Left ventricle myocardium inferior (tissue), 1 donor: ENCODE data around the gene CAMK4. TPM values are rescaled to one million over a fixed set of nuclear protein-coding genes. Genes with fewer than 3 reads are reported as not detected.

ENCODE experiments used
- DNase-seq: peaks from one replicate; pipeline ENCODE4 v3.0.0-alpha.2; 2020
- H3K27ac ChIP-seq: fragments of 200-600 bp; replicated peaks from 2 replicates; pipeline ENCODE4 v1.8.0; 2021
- H3K27me3 ChIP-seq: fragments of 200-600 bp; 2 replicates; pipeline ENCODE4 v1.8.0; 2021; ENCODE audit warnings: low read depth
- H3K36me3 ChIP-seq: fragments of 200-600 bp; 2 replicates; pipeline ENCODE4 v1.8.0; 2021
- H3K4me1 ChIP-seq: fragments of 200-600 bp; 2 replicates; pipeline ENCODE4 v1.8.0; 2021
- H3K4me3 ChIP-seq: fragments of 200-600 bp; 2 replicates; pipeline ENCODE4 v1.8.0; 2021; ENCODE audit warnings: mild to moderate bottlenecking, moderate library complexity
- H3K9me3 ChIP-seq: fragments of 200-600 bp; replicated peaks from 2 replicates; pipeline ENCODE4 v1.8.0; 2021
- CTCF ChIP-seq: fragments of 200-600 bp; IDR thresholded peaks from 2 replicates; pipeline ENCODE4 v1.8.0; 2021; ENCODE audit warnings: antibody characterized with exemption, mild to moderate bottlenecking, borderline replicate concordance
- intact Hi-C: fragments of 100-400 bp; cut with micrococcal nuclease; formaldehyde crosslinking; loops from one replicate; pipeline ENCODE4 v1.11.0; 2022
- total RNA-seq: library from RNA; stranded (reverse); fragmentation: NEBNext Ultra II Directional; extraction: Animal tissue kit (Norgen Biotek cat#: 25700); gene quantifications from one replicate; pipeline ENCODE4 v1.2.1, GENCODE V29; 2021
- donor health status: DM: no; HTN: yes; CAD: no; lungs with severe emphysema.

Gene CAMK4
- total RNA-seq, 1 donor from 2014 or later = 0.36 TPM

GRCh38 chr5:111238431-111239225, 14.4 kb downstream of the CAMK4 start:
- intact Hi-C loops = no loop called here

GRCh38 chr5:111241696-111242095, 17.5 kb downstream of the CAMK4 start:
- H3K36me3 ChIP-seq = no peaks in the 10 kb centered on the region
- DNase-seq = no peak
- H3K27ac ChIP-seq = no peak overlapping the region
- H3K9me3 ChIP-seq = no peaks in the 10 kb centered on the region
- intact Hi-C loops = no loop called here
- H3K4me3 ChIP-seq = no peak overlapping the region
- H3K4me1 ChIP-seq = no peaks in the 10 kb centered on the region
- TF ChIP-seq CTCF = no peak
- H3K27me3 ChIP-seq = peaks cover 6% of the 10 kb centered on the region

More at GRCh38 chr5:111238431-111239225, 14.4 kb downstream of the CAMK4 start:
- DNase-seq = no peak
- Histone ChIP-seq H3K9me3 (no peaks in the 10 kb centered on the region), H3K27ac (no peak overlapping the region), H3K27me3 (peaks cover 6% of the 10 kb centered on the region), H3K4me1 (no peaks in the 10 kb centered on the region), H3K36me3 (no peaks in the 10 kb centered on the region), H3K4me3 (no peak overlapping the region)
- no peak for TF ChIP-seq CTCF

GRCh38 chr5:111242606-111243005, 18.4 kb downstream of the CAMK4 start:
- no peak for TF ChIP-seq CTCF
- no peak overlapping the region for H3K4me3 ChIP-seq
- H3K27me3 ChIP-seq = peaks cover 6% of the 10 kb centered on the region
- no peaks in the 10 kb centered on the region for H3K36me3 ChIP-seq
- DNase-seq = no peak
- H3K4me1 ChIP-seq = no peaks in the 10 kb centered on the region
- no peak overlapping the region for H3K27ac ChIP-seq
- intact Hi-C loops = no loop called here
- H3K9me3 ChIP-seq = no peaks in the 10 kb centered on the region

- TF ChIP-seq CTCF = no peak
- peaks cover 6% of the 10 kb centered on the region for H3K27me3 ChIP-seq
- no peaks in the 10 kb centered on the region for H3K36me3 ChIP-seq
- no peaks in the 10 kb centered on the region for H3K4me1 ChIP-seq
- no peak for DNase-seq
- H3K9me3 ChIP-seq = no peaks in the 10 kb centered on the region
- H3K27ac ChIP-seq = no peak overlapping the region
- no peak overlapping the region for H3K4me3 ChIP-seq
- intact Hi-C loops = no loop called here
Measured at GRCh38 chr5:111243318-111243717, 19.1 kb downstream of the CAMK4 start.

GRCh38 chr5:111245654-111246053, 21.5 kb downstream of the CAMK4 start:
- H3K4me3 ChIP-seq = no peak overlapping the region
- intact Hi-C loops = no loop called here
- no peak overlapping the region for H3K27ac ChIP-seq
- TF ChIP-seq CTCF = no peak
- H3K27me3 ChIP-seq = peaks cover 6% of the 10 kb centered on the region
- DNase-seq = no peak
- no peaks in the 10 kb centered on the region for H3K4me1 ChIP-seq
- H3K9me3 ChIP-seq = no peaks in the 10 kb centered on the region
- no peaks in the 10 kb centered on the region for H3K36me3 ChIP-seq
